Smooth muscle cell of the brain vasculature (primary cell): ENCODE data around the gene DMRTB1.

ENCODE experiments used
- DNase-seq: peaks from one replicate; pipeline ENCODE4 v3.0.0-alpha.2; 2012; ENCODE audit warnings: low read depth, low spot score

Gene DMRTB1

DNA sequence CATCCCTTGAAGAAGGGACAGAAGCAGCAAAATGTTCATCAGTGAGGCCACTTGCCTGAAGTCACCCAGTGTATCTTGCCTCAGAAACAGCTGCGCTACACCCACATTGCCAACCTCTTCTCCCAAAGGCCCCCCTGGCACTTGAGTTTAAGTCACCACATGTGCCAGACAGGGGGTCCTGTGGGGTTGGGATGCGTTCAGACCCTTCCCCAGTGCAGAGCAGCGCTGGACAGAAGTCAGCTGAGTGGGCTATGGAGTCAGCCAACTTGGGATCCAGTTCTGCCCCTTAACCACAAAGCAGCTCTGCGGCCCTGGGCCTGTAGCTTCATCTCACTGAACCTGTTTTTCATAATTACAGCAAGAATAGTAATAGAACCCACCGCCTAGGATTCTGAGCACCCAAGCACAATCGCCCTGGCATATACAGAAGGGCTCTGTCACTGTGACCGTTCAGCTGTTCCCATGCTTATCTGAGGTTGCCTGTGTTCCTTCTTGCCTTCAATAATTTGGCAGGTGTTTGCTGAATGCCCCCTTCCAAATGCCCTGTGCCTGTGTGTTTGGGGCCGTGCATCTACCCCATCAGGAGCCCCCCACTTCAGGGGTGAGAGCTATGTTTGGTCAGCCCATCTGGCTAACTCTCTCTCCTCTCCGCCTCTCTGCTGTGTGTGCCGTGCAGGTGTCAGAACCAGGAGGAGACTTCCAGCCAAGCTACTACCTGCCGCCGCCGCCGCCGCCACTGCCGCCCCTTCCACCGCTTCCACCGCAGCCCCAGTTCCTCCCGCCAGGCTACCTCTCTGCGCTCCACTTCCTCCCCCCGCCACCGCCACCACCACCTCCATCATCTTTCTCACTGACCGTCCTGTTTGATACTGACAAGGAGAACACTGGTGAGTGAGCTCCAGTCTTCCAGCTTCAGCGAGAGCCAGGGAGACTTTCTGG lies 5.0 kb downstream of the DMRTB1 start:
- no peak for DNase-seq

DNA sequence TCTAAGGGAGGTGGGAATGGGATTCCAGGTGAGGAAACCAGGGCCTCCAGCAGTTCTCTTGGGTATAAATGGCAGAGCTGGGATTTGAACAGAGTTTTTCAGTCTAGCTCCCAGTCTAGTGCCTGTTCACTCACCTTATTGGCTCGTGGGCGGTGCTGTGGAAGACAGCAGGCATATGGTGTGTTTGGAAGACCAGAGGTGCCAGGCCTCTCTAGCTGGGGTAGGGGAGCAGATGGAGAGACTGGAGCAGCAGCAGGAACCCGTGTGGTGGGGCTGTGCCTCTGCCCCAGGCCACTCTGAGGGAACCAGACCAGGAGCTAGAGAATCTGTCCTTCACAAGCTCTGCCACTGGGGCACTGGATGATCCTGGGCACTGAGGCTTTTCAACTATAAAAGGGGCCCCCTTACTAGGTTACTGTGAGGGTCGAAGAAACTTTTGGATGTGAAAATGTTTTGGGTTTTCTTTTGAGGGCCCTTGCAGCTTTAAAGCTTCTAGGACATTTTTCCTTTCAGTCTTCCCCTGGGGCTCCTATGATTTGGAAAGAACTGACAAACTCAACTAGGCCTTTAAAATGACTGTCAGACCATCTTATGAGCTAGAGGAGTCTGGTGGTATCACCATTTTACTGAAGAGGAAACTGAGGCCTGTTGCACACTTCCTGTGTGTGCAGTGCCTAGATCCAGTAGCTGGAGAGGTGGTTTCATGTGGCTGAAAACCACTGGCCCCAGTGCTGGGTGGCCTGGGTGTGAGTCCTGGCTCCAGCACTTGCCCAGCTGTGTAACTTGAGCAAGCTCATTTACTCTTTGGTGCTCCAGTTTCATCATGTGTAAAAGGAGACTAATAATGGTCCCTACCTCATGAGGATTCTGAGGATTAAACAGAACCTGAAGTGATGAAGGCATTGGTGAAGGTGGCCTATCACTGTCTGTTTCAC lies 6.1 kb downstream of the DMRTB1 start:
- DNase-seq = no peak

DNA sequence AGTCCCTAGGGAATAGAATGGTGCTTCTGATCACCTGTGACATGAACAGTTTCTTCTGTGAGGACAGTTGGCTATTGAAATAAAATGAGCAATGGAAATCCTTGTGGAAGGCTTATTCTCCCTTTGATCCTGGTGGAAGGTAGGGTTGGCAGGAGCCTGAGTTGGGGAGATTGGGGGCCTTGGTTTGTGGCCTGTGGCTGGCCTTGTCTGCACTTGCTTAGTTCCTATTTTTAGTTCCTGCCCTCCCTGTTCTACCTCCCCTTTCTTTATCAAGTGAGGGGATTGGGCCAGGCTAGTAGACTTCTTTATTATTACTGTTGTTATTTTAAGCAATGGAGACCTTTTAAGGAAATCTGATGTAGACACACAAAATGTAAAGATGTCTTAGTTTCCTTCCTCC lies 8.2 kb downstream of the DMRTB1 start:
- no peak for DNase-seq

DNA sequence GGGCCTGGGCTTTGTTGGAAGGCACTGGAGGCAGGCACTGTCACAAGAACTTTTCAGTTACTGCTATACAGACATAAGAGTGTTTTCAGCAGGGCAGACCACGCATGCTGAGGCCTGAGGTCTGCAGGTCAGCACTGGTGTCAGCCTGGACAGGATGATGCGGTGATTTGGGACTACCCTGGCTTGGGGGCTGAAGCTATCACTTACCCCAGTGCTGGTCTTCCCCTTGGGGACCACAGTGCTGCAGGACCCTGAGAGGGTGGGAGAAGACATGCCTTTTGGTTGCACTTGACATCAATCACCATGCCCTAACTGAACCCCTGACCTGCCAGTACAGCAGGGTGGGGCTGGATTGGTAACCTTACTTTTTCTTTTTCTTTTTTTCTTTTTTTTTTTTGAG lies 9.2 kb downstream of the DMRTB1 start:
- no peak for DNase-seq

DNA sequence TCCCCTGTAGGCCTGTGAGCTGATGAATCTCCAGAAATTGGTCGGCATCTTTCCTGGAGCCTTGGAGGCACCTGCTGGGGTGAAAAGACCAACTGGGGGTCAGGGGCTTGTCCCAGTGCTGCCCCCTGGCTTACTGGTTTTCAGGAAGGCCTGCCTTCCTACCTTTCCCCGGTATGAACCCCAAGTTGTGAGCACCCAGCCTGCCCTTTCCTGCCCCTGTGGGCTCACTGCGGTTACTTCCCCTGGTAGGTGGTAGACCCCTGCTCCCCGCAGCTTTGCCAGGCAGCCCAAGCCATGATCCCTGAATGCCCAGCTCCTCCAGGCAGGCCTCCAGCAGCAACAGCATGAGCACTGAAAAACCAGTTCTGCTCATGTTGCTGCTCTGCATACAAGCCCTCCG lies 10.2 kb downstream of the DMRTB1 start:
- DNase-seq = no peak

DNA sequence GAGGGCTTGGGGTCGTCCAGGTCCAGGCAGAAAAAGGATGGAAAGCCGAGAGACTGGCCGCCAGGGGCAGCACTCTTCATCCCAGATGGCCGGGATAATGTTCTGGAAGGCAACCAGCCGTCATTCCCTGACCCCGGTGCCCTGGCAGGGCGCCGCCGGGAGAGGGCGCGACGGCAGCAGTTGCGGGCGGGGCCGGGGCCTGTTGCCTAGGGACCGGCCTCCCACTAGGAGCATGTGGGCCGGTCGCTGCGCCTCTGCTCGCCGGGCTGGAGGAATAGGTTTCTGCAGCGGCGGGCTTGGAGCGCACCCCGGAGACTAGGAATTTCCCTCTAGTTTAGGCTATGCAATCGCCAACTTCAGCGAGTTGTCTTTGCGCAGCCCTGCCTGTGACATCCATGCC lies 11.0 kb downstream of the DMRTB1 start:
- peak; percentile 57 for DNase-seq

DNA sequence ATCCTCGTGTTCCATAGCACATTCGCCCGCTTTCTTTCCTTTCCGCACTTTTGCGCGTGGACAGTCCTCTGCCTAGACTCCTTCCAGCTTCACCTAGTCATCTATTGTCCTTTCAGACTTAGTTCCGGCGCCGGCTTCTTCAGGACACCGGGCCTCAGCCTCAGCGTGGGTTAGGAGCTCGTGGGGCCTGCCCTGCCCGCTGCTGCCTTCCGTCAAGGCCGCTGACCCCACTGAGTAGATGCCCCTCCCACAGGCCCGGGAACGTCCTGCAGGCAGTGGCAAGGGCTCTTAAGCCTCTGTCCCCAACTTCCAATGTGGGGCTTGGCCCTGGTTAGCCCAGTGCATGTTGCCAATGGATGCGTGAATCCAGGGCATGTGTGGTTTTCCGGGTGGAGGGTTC lies 11.4 kb downstream of the DMRTB1 start:
- DNase-seq = no peak

DNA sequence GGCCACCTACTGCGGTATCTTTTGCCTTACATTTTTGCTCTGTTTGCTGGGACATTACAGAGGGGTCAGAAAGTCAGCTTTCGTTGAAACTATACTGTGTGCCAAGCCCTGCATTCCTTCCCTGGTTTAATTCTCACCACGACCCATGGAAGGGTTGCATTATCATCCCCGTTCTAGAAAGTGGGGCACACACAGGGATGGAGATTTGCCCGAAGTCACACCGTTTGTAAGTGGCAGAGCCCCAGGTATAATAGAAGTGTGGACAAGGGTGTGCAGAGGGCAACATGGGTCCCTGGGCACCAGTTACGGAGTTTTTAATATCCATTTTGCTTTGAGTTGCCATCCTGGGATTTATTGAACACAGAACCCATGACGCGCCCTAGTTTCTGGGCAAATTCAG lies 11.8 kb downstream of the DMRTB1 start:
- no peak for DNase-seq

DNA sequence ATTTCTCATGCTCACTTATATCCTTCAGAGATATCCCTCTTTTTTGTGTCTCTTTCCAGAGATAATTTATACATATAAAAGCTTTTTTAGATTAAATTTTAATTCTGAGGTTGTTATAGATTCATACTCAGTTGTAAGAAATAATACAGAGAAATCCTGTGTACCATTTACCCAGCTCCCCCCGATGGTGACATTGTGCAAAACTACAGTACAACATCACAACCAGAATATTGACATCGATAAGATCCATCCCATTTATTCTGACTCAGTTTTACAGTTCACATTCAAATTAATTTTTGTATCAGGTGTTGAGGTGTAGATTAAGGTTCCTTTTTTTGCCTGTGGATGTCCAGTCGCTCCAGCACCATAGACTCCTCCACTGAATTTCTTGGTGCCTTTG lies 14.3 kb downstream of the DMRTB1 start:
- DNase-seq = no peak

DNA sequence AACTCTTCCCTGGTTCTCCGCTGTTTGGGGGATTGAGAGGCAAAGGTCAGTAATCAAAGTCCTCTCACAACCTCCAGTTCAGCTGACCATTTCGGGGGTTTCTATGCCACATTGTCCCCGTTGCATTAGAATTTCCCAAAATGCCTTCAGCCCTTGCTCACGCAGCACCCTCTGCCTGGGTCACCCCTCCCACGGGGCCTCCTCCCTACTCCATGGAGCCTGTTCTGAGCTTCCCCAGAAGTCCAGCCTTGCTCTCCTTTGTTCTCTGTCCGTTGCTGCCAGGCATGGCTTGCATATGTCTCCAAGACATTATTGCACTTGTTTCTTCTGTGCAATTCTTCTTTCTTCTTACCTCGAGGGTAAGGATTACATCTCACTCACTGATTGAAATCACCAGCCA lies 16.5 kb downstream of the DMRTB1 start:
- DNase-seq = no peak

DNA sequence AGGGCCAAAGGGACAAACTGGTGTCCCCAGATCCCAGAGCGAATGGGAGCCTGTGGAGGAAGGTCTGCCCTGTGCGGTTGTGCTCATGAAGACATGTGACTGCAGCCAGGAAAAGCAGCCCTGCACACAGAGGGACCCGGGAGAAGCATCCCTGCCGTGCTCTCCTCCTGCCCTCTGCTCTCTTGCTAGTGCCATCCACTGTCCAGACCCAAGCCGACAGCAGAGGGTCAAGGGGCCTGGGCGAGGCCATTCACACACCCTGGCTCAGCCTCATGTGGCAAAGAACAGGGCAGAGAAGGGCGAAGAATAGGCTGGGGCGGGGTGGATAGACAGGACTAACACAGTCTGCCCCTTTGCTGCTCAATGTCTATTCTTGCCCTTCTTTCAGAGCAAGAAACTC lies 17.4 kb downstream of the DMRTB1 start:
- DNase-seq = no peak

DNA sequence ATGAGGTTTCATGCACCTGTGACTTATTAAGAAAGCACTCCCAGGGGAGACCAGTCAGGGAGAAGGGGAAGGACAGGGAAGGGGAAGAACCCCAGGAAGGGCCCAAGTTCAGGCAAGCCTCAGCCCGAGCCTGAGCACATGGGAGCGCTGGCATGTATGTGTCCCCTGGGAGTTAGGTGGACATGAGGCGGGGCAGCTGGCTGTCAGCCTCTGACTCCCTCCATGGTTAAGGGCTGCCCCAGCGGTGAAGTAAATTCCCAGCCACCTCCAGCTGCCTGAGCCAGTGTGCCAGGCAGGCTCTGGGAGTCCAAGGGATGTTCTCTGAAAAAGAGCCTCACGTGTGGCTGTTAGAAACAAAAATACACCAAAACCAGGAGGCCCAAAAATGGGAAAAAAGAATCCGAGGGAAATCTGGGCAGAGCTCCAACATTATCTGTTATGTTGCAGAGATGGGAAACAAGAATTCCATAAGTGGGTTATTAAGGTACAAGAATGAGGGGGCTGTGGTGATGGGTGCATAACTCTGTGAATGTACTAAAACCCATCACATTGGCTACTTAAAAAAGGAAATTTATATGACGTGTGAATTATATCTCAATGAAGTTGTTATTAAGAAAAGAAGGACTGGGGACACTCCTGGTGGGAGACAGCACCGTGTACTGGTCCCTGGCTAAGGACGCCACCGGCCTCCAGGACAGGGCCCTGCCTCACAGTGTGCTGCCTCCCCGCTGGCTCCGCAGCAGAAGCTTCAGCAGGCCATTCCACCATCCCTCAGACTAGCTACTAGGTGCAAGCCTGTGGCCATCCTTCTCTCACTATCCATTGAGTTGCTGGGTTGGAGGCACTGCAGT lies 18.7 kb downstream of the DMRTB1 start:
- DNase-seq = no peak

DNA sequence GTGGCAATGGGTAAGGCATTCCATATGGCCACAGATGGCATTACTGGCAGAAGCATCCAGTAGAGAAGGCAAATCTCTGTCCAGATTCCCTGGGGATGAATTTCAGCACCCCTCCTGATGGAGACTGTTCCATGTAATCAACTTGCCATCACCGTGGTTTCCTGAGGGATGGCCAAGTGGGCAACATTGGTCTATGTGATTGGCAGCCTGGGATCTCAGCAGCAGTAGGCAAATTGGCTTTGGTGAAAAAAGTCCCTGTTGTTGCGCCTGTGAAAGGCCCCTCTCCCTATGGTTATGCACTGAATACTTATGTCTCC lies 19.3 kb downstream of the DMRTB1 start:
- no peak for DNase-seq

DNA sequence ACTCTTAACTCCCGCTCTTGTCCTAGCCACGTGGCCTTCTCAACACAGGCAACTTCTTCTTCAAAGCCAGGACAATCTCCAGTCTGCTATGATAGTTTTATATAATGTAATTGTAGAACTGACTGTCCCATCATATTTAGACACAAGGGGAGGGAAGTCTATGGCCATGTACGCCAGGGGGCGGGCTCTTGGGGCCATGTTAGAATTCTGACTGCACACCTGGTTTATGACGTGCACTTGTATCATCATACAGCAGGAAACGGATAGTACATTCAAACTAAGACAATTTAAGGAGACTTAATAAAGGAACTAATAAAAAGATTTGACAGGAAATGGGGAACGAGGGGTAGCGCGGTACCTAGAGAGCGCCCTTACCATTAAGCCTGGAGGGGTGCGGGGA lies 21.5 kb downstream of the DMRTB1 start:
- no peak for DNase-seq

DNA sequence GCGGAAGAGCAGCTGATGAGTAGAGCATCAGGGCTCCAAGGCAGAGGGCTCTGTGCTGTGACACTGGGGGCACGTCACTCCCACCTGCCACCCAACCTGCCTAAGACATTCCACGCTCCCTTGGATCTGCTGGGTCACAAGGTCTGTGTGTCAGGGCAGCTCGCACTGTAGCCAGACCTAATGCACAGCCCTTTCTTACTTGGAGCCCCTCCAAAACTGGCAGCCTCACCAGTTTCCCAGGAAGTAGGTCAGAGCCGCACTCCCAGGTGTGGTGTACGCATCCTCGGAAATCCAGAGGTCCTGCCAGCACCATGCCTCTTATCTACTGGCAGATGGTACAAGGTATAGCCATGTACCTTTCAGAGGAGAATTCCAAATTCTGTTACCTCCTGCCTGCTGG lies 22.3 kb downstream of the DMRTB1 start:
- no peak for DNase-seq

DNA sequence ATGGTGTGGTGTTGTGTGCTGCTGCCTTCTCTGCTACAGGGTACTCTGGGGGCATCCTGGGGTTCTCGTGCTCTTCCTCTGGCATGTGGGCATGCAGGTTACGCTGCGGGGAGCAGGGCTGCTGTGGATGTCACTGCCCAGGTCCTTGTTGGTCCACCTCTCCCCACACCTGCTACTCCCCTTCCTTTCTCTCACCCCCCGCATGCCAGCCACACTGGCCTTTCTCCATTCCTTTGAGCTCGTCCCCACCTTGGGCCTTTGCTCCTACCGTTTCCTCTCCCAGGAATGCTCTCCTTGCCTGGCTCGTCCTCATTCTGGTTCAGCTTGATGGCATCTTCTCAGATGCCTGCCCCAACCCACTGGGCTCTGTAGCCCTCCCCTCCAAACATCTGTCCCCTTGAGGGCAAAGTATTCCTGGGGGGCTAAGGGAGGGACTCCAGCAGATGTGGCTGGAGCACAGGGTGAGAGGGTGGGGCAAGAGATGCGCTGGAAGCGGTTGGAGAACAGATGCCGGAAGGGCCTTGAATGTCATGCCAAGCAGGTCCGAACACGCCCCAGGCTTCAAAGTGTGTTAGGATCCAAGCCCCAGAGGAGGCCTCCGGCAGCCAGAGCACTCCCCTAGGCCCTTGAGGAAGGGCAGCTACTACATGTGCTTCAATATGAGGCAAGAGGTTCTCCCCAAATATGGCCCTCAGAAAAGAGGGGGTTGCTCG lies 23.4 kb downstream of the DMRTB1 start:
- no peak for DNase-seq

DNA sequence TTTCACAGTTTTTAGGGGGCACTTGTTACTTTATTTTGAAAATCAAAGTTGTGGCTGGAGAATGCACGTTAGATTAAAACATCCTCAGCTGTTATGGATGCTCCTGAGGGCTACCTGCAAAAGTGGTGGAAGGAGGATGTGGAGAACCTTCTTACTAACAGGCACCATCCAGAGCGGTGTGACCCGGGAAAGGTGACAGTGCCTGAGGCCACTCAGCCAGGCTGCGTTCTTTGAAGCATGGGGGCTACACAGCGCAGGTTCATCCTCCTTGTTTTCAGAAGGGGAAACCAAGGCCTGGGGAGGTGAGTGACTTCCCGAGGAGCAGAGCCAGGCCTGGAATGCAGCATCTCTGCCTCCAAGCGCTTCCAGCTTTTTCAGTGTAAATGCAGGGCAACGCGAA lies 24.0 kb downstream of the DMRTB1 start:
- no peak for DNase-seq

DNA sequence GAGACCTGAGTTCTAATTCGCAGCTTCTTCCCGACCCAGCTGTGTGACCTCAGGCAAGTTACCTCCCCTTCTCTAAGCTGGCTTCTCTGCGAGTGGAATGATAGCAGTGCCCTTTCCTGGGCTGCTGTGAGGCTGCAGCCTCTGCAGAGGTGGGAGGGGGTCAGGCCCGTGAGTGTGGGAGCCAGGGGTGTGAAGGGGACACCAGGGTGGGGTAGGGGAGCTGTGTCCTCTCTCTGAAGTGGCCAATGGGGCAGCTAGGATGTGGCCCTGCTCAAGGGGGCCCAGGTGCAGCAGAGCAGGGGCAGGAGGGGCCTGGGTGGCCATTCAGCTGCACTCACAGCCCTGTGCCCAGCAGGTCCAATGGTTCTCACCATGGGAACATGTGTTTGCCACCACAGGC lies 24.5 kb downstream of the DMRTB1 start:
- DNase-seq = no peak

DNA sequence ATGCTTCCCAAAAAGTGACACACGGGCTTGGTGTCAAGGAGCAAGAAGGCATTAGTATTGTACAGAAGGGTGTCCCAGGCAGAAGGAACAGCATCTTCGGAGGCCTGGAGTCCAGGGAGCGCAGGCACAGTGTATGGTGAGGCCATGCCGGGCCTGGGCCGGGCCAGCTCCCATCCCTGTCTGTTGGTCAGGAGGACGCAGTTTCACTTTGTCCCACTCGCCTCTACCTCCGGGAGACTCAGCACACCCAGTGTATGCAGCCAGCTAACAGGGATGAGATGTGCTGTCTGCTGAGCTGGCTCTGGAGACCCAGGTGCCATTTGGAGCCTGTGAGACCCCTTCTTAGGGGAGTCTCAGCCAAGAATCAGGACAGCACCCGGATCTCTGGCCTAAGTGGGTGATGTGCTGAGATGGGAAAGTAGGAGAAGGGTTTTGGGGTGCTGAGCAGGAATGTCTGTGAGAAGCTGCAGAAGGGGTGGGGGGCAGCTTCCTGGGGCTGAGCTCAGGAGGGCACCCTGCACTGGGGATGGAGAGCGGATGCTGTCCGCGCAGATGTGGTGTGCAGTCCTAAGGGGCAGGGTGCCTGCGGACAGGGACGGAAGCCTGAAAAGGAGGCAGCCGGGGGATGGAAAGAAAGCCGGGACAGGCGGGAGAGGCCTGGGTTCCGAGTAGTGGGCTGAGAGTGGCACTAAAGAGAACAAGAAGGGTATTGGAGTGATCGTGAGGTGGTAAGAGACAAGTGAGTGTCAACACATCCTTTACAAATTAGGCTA lies 25.7 kb downstream of the DMRTB1 start:
- no peak for DNase-seq
